CD4-positive, alpha-beta T cell treated with Interleukin-12 subunit alpha and Interleukin-12 subunit beta, for 1 hour (primary cell): ENCODE data around the gene WIPF1.
A peak's percentile ranks its signal among the peaks of the same experiment; 100 is the strongest.

ENCODE experiments used
- DNase-seq: peaks from one replicate; pipeline ENCODE4 v3.0.0-alpha.2; 2020

Gene WIPF1

DNA sequence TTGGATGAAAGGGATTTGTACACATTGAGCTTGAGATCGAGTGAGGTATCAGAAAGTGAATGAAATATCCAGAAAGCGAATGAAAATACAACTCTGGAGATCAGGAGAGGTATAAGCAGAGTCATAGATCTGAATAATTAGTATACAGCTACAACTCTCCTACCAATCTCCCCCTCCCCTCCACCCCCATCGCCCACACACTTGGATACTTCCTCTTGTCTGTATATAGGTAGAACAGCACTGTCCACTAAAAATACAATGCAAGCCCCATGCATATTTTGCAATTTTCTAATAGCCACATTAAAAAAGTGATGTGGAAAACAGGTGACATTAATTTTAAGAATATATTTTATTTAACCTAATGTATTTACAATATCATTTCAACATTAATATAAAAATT lies 23.7 kb upstream of the WIPF1 start:
- no peak for DNase-seq

GRCh38 chr2:174618179-174618578 lies 20.6 kb upstream of the WIPF1 start:
- DNase-seq, result no peak

- DNase-seq, result no peak
These were observed 20.1 kb upstream of the WIPF1 start for GRCh38 chr2:174617718-174618117.

GRCh38 chr2:174617120-174617519 lies 19.5 kb upstream of the WIPF1 start:
- no peak for DNase-seq

DNA sequence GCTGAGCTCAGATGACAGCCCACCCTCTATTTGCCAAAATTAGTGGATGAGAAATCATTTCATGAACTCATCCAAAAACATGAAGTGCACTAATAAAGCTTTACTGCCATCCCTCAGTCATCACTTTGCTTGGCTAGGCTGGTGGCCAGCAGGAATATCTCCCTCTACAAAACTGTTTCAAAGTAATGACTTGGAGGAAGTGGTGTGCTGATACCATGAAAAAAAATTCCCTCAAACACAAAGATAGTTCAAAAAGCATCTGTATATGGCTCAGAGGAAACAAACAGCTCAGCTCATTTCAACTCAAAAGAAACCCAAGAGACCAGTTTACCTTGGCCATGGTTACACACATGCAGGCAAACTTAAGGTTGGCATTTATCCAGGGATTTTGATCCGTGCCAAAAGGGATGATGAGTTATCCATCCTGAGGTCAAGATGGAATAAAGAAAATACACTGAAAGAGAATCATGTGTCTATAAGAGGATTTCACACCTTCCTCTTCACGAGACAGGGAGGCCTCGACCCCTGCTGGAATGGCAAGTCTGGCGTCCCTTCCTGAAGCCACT lies 18.4 kb upstream of the WIPF1 start:
- DNase-seq, result peak; percentile 39

- no peak for DNase-seq
These were observed 16.7 kb upstream of the WIPF1 start for GRCh38 chr2:174614261-174614660.

GRCh38 chr2:174613531-174613930 lies 15.9 kb upstream of the WIPF1 start:
- DNase-seq, result no peak

DNA sequence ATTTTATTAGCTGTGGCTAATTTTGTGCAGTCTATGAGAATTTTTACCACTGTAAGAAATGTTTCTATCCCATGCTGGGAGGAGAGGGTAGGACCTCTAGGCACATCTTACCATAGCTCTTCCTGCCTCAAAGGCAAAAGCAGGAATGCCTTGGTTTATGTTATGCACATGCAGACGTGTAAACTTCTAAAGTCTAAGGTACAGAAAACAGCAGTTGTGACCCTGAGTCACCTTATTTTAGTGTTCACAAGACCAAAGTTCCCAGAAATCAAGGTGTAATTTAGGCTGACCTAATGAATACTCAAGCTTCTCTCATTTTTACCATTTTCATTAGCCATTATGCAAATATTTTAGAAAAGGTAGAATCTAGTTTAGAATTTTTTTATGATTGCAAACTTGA lies 15.4 kb upstream of the WIPF1 start:
- DNase-seq, result no peak

GRCh38 chr2:174611854-174612253 lies 14.2 kb upstream of the WIPF1 start:
- no peak for DNase-seq

- DNase-seq, result no peak
These were observed 13.4 kb upstream of the WIPF1 start for GRCh38 chr2:174611006-174611405.

DNA sequence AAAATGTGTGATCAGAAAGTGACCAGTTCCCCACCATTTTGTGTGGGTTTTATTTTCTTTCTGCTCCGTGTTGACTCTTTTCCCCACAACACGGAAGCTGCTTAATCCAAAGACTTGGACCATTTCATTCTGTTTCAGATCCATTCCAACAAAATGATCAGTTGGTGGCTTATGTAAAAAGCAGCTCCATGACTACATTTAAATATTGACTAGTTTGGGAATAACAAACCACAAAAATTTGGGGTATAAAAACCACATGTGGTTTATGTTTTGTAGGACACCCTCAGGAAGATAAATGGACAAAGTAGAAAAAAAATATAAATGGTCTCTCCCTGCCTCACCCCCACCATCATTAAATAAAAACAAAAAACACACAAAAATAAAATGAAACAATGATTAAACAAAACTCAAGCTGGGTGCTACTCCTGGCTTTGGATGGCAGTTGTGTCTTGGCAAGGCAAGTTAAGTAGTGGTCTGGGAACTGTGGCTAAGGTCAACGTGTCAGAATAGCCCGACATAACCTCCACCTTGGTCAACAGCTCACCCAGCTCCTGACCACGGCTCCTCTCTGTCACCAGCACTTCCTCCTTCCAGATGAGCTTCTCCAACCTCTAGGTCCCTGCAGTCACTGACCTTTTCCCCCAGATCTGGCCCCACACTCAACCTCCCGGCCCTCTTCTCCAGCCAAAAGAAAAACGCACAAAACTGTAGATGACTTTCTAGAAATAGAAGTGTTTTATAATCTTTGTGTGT lies 12.8 kb upstream of the WIPF1 start:
- no peak for DNase-seq

DNA sequence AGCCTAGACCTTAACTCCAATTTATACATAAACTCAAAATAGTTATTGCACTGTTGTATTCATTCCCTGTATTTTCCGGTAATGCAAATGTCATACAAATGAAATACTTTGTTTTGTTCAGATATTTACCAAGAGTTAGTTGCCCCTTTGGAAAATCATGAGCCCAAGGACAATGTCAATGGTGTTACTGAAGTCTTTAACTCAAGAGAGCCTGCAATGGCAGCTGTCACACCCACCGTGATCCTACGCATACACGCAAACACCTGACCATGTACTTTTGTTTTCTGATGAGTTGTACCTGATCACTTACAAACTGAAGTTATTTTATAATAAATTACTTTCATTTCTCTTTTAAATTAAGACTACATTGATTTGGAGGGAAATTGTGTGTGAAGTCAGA lies 11.7 kb upstream of the WIPF1 start:
- DNase-seq, result no peak

GRCh38 chr2:174608866-174609214 lies 11.2 kb upstream of the WIPF1 start:
- DNase-seq, result no peak

DNA sequence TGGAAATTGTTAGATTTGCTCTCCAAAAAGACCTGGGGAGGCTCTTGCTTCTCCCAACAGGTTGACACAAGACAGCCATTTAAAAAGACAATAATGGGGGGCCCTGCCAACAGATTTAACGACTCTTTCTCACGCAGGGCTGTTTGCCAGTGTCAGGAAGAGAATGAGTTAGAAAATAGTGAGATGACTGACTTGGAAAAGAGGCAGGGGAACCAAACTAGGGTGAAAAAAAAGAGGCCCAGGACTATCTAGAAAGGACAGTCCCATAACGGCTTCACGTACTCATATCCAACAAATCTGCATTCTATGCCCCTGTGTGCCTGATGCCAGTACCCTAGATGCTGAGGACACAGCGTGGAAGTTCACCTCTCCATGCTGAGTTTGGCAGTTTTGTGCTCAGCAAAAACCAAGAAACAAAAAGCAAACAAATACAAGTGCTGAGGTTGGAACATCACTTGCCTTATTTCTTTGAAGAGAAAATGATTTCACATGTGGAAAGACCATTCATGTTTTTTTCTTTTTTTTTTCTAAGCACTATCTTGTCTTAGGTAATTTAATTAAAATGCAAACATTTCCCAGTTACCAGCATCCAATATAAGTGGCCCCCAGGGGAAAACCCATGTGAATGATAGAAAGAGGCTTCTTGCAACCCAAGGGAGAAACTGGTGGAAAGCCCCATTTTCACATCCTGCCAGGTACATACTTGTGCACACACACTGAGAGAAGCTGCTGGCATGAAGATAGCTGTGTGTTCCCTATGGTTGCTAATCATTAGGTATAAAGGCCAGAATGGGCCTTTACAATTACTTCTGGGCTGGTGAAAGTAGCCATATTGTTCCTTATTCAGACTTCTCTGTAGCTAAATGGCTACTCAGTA lies 10.6 kb upstream of the WIPF1 start:
- peak; percentile 75 for DNase-seq

GRCh38 chr2:174607584-174607983 lies 10.0 kb upstream of the WIPF1 start:
- DNase-seq, result no peak

DNA sequence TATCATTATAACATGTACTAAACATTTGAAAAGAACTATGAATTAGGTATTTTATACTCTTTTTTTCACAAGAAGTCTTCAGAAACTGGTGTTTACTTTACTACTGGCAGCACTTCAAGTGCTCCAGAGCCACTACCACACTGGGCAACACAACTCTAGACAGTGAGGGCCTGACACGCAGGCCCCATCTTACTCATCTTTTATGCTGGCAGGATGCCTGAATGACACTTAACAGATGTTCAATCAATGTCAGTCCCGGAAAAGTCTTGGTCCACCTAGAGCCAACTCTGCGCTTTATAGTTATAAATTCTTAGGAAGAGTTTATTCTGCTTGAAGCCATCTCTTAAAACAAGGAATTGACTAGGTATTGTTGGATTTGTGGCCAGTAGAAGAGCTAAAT lies 8.7 kb upstream of the WIPF1 start:
- DNase-seq, result peak; percentile 53

DNA sequence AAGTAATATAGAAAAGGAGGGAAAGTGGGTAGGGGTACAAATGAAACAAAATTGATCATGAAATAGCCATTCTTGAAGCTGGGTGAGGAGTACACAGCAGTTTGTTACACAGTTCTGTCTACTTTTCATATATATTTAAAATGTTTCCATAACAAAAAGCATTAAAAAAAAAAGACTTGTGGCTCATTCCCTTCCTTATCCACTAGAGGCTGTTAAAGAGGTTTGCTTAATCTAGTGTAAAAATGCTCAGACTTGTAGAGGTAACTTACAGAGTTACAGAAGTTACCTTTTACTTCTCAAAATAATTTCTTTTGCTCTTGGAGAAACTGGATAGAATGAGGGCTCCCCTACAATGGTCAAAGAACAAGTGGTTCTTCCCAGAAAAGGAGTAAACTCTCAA lies 8.1 kb upstream of the WIPF1 start:
- DNase-seq, result no peak

GRCh38 chr2:174603280-174603679 lies 5.7 kb upstream of the WIPF1 start:
- peak; percentile 74 for DNase-seq

GRCh38 chr2:174602745-174603144 lies 5.1 kb upstream of the WIPF1 start:
- no peak for DNase-seq

DNA sequence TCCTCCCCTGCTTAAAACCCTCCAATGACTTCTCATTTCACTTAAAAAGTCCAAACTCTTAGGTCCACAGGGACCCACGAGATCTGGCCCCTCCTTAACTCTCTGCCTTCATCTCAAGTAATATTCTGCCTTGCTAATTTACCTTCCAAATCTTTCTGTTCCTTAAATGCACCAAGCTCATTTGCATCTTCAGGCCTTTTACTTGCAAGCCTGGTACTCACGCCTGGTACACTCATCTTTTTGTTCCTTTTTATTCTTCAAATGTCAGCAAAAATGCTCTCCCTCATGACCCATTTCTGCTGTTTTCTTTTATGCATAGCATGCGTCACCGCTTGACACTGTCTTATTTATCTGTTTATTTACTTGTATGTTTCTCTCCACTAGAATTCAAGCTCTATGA lies 2.7 kb upstream of the WIPF1 start:
- peak; percentile 39 for DNase-seq

GRCh38 chr2:174599310-174599921 lies 1.8 kb upstream of the WIPF1 start:
- no peak for DNase-seq

GRCh38 chr2:174597009-174597344 lies 627 bp downstream of the WIPF1 start:
- peak; percentile 54 for DNase-seq

GRCh38 chr2:174595891-174596397 lies 1.7 kb downstream of the WIPF1 start:
- peak; percentile 60 for DNase-seq
